Cardiac fibroblast (primary cell): ENCODE results near the gene GET4.
"Not testable (repeated sequence)": the region's sequence is repeated elsewhere in the genome, so short reads cannot be mapped to it uniquely, and the experiment has no call there.

ENCODE experiments used
- DNase-seq, 2 donors: peaks; one replicate each; pipeline versions ENCODE4 v3.0.0 to v3.0.0-alpha.2; 2010; ENCODE audit warnings: low read depth in 2 of 2
- H3K4me3 ChIP-seq, 2 donors: replicated peaks in 1 of 2; 1 replicate in 1 of 2; 2 replicates in 1 of 2; pipeline ENCODE4 v1.5.1; 2011; ENCODE audit warnings: low read depth in 2 of 2, low read length in 2 of 2, mild to moderate bottlenecking in 2 of 2, moderate library complexity in 1 of 2
- TF ChIP-seq, protein P1 (sequence below): IDR thresholded peaks from one replicate; pipeline ENCODE4 v1.5.1; 2011; ENCODE audit warnings: low read depth, mild to moderate bottlenecking, low read length, inconsistent platforms

GET4 gene

DNA sequence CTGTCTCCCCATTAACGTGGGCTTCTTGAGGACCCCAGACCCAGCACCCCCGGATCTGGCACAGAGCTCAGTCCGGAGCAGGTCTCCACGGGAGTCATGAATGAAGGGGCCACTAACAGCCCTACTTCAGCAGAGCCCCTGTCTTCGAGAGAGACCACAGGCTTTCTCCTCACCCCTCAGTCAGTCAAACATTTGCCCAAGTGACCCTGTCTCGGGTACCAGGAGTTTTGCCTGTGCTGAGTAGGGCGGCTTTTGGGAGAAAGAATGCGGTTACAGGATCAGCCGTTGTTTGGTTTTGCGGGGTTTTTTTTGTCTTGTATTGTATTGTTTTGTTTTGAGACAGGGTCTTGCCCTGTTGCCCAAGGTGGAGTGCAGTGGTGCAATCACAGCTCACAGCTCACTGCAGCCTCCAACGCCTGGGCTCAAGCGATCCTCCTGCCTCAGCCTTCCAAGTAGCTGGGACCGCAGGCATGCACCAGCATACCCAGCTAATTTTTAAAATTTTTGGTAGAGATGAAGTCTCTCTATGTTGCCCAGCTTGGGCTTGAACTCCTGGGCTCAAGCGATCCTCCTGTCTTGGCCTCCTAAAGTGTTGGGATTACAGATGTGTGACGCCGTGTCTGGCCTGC lies 61.6 kb downstream of the GET4 start:
- TF ChIP-seq, protein P1, sequence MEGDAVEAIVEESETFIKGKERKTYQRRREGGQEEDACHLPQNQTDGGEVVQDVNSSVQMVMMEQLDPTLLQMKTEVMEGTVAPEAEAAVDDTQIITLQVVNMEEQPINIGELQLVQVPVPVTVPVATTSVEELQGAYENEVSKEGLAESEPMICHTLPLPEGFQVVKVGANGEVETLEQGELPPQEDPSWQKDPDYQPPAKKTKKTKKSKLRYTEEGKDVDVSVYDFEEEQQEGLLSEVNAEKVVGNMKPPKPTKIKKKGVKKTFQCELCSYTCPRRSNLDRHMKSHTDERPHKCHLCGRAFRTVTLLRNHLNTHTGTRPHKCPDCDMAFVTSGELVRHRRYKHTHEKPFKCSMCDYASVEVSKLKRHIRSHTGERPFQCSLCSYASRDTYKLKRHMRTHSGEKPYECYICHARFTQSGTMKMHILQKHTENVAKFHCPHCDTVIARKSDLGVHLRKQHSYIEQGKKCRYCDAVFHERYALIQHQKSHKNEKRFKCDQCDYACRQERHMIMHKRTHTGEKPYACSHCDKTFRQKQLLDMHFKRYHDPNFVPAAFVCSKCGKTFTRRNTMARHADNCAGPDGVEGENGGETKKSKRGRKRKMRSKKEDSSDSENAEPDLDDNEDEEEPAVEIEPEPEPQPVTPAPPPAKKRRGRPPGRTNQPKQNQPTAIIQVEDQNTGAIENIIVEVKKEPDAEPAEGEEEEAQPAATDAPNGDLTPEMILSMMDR, result no peak
- no peak for DNase-seq

DNA sequence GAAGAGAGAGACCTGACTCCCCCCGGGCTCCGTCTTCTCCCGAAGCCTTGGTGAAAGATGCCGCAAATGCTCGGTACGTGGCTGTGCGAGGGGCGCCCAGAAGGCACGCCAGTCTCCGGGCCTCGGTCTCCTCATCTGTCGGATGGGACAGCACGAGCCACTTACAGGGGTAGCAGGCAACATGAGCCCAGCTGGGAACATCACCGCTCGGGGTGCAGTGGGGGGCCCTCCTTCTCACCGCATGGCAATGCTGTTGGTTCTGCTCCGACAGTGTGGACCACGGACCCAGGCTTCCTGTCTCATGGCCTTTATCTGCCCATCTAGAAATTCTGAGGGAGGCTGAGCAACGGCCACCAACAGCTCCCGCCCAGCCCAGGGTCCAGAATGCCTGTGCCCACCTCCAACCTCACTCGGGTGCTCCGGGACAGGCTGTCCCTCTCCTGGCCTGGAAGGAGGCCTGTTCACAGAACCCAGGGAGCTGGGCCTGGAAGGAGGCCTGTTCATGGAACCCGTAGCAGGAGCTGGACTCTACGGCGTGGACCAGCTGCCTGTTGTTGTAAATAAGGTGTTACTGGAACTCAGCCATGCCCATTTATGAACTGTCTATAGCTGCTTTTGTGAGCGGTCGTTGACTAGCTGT lies 62.3 kb downstream of the GET4 start:
- TF ChIP-seq, protein P1, result no peak
- no peak for DNase-seq
- H3K4me3 ChIP-seq, result no peak overlapping the region

More for the DNA sequence above, 61.6 kb downstream of the GET4 start:
- H3K4me3 ChIP-seq, result no peak overlapping the region

DNA sequence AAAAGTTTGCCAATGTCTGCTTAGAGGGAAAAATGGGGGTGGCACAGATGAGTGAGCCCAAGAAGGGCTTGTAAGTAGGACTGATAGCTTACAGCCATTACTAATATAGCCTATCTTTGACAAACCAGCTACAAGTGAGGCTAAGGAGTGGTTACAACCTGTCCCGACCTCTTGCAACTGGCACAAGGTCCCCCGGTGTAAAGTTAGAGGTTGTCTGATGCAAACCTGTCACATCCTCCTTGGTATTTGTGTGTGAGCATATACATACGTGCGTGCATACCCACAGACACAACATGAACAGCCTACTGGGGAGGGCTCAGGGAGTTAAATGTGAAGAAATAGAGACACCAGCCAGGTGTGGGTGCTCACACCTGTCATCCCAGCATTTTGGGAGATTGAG lies 63.5 kb downstream of the GET4 start:
- H3K4me3 ChIP-seq, result no peak overlapping the region
- TF ChIP-seq, protein P1, result no peak
- DNase-seq, result no peak

DNA sequence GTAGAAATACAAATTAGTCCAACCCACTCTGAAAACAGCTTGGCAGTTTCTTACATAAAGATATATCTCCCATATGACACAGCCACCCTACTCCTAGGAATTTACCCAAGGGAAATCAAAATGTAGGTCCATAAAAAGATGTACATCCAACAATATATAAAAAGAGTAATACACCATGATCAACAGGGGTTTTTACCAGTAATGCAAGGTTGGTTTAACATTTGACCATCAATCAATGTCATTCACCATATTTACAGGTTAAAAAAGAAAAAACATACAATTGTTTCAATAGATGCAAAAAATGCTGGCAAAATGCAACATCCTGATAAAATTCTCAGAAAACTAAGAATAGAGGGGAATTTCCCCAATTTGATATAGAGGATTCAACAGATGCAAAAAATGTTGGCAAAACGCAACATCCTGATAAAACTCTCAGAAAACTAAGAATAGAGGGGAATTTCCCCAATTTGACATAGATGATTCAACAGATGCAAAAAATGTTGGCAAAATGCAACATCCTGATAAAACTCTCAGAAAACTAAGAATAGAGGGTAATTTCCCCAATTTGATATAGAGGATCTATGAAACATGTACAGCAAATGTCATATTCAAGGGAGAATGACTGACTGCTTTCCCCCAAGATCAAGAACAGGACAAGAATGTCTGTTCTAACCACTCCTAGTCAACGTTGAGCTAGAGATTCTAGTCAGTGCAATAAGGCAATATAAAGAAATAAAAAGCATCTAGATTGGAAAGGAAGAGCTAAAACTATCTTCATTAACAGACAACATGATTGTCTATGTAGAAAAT lies 64.5 kb downstream of the GET4 start:
- DNase-seq, result peak in 1 of 2 donors; percentile 57
- H3K4me3 ChIP-seq, result no peak overlapping the region
- TF ChIP-seq, protein P1, result no peak

DNA sequence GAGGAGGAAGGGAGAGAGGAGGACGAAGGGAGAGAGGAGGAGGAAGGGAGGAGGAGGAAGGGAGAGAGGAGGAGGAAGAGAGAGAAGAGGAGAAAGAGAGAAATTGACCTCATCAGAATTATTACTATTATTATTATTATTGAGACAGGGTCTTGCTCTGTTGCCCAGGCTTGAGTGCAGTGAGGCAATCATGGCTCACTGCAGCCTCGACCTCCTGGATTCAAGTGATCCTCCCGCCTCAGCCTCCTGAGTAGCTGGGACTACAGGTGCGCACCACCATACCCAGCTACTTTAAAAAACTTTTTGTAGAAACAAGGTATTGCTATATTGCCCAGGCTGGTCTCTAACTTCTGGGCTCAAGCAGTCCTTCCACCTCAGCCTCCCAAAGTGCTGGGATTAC lies 67.4 kb downstream of the GET4 start:
- DNase-seq, result not testable (repeated sequence)

DNA sequence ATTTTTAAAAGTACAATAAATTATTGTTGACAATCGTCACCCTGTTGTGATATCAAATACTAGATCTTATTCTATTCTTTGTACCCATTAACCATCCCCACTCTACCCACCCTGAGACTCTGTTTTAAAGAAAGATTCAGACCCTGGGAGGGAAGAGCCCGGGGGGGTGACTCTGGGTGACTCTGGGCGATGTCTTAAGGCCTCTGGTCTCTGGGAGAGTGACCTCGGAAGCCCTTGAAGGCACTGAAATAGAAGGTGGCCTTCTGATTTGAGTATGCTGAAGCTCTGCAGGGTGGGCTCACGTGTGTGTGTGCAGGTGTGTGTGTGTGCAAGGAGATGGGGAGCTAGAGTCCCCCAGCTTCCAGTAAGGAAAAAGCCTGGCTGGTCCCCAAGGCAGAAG lies 68.4 kb downstream of the GET4 start:
- TF ChIP-seq, protein P1, result no peak
- no peak overlapping the region for H3K4me3 ChIP-seq
- DNase-seq, result no peak

More for the DNA sequence above, 67.4 kb downstream of the GET4 start:
- H3K4me3 ChIP-seq, result not testable (repeated sequence)

DNA sequence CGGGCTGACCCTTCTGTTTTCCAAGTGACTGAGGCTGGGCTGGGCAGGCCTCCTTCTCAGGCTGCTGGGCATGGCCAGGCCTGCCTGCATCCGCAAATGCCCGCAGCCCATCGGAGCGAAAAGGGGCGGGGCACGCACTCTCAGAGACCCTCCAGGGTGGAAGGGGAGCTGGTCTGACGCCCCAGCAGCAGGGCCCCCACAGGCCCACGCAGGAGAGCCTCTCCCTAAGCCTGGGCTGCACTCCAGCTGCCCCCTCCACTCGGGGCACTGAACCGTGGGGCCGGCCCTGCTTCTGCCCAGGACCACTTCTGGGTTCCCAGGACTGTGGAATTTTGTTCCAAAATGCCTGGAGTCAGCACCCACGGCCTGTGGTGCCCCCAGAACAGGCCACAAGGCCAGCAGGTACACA lies 68.8 kb downstream of the GET4 start:
- no peak overlapping the region for H3K4me3 ChIP-seq
- no peak for DNase-seq
- TF ChIP-seq, protein P1, result no peak
